Endothelial cell of umbilical vein (primary cell): Measurements from ENCODE around the gene ZNF148.

Source experiments
- EZH2 ChIP-seq: IDR thresholded peaks from 2 replicates; pipeline ENCODE4 v1.6.1; 2012; ENCODE audit warnings: borderline replicate concordance, low read depth, mild to moderate bottlenecking, moderate library complexity, low read length, inconsistent platforms; ENCODE audit not compliant: severe bottlenecking
- POLR2A ChIP-seq: IDR thresholded peaks from 2 replicates; pipeline ENCODE4 v1.6.1; 2012; ENCODE audit warnings: low read depth, mild to moderate bottlenecking, control low read depth, low read length
- POLR2AphosphoS5 ChIP-seq: IDR thresholded peaks from 2 replicates; pipeline ENCODE4 v1.6.1; 2012; ENCODE audit warnings: low read depth, mild to moderate bottlenecking, control low read depth, low read length, moderate library complexity; ENCODE audit not compliant: insufficient read depth
- TF ChIP-seq, protein P1 (sequence below), 2 donors: IDR thresholded peaks; 1 replicate in 1 of 2; 2 replicates in 1 of 2; pipeline ENCODE4 v1.5.1; 2011; ENCODE audit warnings: low read length in 2 of 2, mild to moderate bottlenecking in 2 of 2, moderate library complexity in 2 of 2, control low read depth in 1 of 2, inconsistent platforms in 1 of 2, low read depth in 1 of 2; ENCODE audit not compliant: insufficient read depth in 1 of 2; ENCODE audit errors: extremely low read depth in 1 of 2
- TF ChIP-seq, protein P2 (sequence below): IDR thresholded peaks from 2 replicates; pipeline ENCODE4 v1.6.1; 2011; ENCODE audit not compliant: insufficient read depth, insufficient read length

DNA sequence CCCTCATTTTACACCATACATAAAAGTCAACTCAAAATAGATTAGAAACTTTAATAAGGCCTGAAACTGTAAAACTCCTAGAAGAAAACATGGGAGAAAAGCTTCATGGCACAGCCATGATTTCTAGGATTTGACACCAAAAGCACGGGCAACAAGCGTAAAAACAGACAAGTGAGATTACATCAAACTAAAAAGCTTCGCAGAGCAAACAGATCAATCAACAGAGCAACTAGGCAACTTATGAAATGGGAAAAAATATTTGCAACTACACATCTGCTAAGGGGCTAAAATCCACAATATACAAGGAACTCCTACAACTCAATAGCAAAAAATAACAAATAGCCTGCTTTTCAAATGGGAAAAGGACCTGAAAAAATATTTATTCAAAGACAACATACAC, 26.1 kb downstream of the ZNF148 start:
- TF ChIP-seq, protein P1, sequence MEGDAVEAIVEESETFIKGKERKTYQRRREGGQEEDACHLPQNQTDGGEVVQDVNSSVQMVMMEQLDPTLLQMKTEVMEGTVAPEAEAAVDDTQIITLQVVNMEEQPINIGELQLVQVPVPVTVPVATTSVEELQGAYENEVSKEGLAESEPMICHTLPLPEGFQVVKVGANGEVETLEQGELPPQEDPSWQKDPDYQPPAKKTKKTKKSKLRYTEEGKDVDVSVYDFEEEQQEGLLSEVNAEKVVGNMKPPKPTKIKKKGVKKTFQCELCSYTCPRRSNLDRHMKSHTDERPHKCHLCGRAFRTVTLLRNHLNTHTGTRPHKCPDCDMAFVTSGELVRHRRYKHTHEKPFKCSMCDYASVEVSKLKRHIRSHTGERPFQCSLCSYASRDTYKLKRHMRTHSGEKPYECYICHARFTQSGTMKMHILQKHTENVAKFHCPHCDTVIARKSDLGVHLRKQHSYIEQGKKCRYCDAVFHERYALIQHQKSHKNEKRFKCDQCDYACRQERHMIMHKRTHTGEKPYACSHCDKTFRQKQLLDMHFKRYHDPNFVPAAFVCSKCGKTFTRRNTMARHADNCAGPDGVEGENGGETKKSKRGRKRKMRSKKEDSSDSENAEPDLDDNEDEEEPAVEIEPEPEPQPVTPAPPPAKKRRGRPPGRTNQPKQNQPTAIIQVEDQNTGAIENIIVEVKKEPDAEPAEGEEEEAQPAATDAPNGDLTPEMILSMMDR (IDR thresholded peaks at IDR 0.05; ENCODE audit: extremely low read depth in 1 of 2, insufficient read depth in 1 of 2, low read depth in 1 of 2, low read length in 2 of 2), result no peak
- TF ChIP-seq POLR2A (no peak), POLR2AphosphoS5 (no peak), EZH2 (no peak)
- TF ChIP-seq, protein P2, sequence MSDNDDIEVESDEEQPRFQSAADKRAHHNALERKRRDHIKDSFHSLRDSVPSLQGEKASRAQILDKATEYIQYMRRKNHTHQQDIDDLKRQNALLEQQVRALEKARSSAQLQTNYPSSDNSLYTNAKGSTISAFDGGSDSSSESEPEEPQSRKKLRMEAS, result no peak
